Fibroblast of skin of left biceps (primary cell): Measurements from ENCODE around the gene IGSF21.
"Not testable (repeated sequence)": the region's sequence is repeated elsewhere in the genome, so short reads cannot be mapped to it uniquely, and the experiment has no call there.

Experiments used
- DNase-seq, 2 experiments: peaks; one replicate each; pipeline ENCODE4 v3.0.0-alpha.2; 2013; ENCODE audit warnings: low read depth in 2 of 2

Gene IGSF21

DNA sequence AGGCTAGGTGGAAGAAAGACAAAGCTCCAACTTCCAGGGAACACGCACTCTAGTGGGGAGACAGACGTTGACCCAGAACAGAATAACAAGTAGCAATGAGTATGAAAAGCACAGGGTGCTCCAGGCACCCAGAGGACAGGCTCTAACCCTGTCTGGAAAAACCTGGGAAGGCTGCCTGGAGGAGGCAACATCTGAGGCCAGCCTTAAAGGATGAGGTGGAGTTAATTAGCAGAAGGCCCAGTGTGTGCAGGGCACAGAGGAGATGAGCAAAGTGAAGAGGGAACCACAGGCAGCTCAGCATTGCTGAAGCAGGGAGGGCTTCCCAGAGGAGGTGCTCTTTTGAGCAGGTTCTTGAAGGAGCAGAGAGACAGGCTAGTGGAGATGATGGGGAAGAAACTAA lies 246.4 kb downstream of the IGSF21 start:
- DNase-seq = no peak

DNA sequence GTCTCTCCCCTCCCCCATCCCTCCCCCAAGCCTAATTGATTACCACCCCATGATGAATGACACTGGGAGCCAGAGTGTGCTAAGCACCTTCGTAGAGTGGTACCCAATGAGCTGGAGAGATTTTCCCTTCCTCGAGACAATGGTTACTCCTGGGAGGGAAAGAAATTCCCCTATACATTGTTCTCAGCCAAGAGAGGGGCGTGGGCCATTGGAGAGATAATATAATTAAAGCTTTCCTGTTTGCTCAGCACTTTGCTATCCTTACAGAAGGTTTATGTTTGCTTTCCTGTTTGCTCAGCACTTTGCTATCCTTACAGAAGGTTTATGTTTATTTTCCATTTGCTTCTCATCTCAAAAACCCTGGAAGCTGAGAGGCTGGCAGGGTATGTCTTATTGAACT lies 247.0 kb downstream of the IGSF21 start:
- no peak for DNase-seq

DNA sequence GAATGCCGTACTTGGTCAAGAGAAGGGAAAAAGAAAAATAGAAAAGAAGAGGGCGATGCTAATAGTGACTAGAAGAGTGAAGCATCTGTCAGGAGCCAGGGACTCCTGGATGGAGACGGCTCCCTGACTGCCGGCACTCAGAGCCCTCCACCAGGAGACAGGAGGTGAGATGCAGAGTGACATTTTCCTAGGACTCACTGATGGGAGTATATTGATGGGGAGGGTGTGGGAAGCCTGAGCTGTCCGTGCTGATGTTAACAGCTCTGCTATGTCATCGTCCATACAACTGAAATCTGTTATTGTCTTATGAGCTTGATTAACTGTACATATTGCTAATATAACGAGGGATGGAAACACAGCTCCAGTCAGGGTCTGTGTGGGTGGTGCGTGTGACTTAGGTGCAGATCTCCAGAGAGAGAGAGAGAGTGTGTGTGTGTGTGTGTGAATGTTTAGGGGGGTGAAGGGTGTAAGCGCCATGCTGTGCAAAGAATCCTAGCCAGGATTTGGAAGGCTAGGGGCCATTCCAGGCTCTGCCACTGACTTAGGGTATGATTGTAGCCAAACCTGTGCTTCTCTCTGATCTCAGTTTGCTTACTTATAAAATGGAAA lies 250.1 kb downstream of the IGSF21 start:
- DNase-seq = no peak

DNA sequence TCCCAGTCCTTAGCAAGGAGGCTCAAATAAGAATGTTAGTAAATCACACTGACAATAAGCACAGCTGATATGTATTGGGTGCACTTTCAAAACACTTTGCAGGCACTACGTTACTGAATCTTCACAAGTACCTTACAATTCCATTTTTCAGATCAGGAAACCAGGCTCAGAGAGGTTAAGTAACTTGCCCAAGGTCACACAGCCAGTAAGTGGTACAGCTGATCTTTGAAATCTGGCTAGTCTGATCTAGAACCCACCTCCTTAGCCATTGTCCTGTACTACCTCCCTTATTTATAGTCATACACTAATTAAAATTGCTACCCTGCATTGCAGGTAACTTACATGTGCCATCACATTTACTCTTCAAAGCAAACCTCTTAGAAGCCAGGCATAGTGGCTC lies 251.0 kb downstream of the IGSF21 start:
- no peak for DNase-seq

DNA sequence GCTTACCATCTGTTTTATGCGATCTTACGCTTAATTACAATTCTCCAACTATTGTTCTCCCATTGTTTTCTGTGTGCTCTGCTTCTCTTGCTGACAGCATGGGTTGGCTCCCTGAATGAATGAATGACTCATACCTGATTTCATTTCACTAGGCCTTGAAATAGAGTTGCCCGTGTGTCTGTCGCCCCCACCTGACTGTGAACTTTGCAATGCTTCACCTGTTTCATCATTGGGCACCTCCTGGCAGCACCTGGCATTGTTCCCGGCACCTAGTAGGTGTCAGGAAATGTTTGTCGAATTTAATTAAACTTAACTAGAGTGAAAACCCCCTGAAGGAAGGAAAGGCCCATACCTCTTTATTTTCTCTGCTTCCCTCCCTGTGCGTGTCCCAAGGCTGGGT lies 252.7 kb downstream of the IGSF21 start:
- no peak for DNase-seq

DNA sequence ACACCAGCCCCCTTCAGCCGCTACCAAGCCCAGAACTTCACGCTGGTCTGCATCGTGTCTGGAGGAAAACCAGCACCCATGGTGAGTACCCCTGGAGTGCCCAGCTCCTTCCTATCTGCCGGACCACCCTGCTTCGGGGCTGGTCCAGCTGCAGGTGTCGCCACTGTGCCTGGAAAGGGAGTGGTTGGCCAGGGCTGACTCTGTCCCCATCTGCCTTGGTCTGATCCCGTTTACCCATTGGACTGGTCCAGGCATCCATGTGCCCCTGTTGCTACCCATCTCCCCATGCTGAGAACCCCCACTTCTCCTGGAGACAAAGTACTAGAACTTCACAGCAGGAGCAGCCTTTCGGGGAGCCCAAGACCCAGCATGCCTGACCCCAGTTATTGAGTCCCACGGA lies 254.6 kb downstream of the IGSF21 start:
- no peak for DNase-seq

DNA sequence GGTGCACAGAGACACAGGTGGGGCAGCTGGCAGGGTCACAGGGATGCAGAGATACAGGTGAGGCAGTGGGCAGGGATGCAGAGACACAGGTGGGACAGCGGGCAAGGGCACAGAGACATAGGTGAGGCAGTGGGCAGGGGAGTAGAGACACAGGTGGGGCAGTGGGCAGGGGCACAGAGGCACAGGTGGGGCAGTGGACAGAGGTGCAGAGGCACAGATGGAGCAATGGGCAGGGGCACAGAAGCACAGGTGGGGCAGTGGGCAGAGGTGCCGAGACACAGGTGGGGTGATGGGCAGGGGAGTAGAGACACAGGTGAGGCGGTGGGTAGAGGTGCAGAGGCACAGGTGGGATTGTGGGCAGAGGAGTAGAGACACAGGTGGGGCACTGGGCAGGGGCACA lies 255.8 kb downstream of the IGSF21 start:
- no peak for DNase-seq

DNA sequence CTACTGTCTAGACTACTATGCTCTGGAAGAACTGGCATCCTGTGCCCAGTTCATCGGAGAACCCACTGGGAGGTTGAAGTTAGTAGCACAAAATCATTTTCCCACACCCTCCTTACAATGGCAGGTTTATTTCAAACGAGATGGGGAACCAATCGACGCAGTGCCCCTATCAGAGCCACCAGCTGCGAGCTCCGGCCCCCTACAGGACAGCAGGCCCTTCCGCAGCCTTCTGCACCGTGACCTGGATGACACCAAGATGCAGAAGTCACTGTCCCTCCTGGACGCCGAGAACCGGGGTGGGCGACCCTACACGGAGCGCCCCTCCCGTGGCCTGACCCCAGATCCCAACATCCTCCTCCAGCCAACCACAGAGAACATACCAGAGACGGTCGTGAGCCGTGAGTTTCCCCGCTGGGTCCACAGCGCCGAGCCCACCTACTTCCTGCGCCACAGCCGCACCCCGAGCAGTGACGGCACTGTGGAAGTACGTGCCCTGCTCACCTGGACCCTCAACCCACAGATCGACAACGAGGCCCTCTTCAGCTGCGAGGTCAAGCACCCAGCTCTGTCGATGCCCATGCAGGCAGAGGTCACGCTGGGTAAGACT lies 257.6 kb downstream of the IGSF21 start:
- no peak for DNase-seq

DNA sequence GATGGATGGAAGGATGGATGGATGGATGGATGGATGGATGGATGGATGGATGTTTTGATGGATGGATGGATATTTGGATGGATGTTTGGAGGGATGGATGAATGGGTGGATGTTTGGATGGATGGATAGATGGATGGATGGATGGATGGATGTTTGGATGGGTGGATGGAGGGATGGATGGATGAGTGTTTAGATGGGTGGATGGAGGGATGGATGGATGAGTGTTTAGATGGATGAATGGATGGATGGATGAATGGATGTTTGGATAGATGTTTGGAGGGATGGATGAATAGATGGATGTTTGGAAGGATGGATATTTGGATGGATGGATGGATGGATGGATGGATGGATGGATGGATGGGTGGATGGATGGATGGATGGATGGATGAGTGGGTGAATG lies 264.9 kb downstream of the IGSF21 start:
- not testable (repeated sequence) for DNase-seq

DNA sequence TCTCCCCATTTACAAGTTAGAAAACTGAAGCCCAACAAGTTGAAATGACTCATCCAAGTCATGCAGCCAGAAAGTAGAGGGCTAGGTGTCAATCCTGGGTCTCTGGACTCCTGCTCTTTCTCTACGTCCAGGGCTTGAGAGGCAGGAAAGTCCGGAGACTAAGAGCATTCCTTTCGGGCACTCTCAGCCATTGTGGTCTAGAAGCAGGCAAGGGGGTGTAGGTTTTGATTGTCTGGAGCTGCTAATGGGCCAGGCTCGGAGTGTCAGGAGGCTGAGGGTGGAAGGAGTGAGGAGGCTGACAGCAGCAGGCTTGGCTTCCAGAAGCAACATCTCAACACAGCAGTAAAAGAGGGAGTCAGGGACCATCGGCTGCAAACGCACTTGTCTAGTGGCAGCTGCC lies 265.6 kb downstream of the IGSF21 start:
- no peak for DNase-seq

DNA sequence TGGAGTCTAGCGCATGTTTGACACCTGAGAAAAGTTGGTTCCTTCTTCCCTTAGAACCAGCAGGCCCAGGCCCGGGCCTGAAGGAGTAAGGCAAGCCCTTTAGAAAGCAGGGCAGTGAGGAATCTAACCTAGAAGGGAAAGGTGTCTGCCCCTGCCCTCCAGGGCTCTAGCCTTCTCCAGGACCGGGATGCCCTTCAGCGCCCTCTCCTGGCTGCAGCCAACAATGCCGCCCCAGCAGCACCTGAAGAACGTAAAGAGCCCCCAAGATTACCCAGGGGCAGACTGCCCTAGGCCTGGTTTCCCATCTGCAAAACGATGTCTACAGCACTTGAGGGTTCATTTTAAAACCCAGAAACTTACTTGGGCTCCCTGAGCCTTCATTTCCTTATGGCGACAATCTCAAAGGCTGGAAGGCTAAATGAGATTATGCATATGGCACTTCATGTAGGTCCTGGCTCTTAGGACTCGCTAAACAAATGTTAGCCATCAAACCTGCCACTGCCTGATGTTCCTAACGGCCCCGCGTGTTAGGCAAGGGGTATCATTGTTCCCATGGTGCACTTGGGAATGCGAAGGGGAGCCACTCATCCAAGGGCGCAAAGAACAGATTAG lies 266.4 kb downstream of the IGSF21 start:
- no peak for DNase-seq

DNA sequence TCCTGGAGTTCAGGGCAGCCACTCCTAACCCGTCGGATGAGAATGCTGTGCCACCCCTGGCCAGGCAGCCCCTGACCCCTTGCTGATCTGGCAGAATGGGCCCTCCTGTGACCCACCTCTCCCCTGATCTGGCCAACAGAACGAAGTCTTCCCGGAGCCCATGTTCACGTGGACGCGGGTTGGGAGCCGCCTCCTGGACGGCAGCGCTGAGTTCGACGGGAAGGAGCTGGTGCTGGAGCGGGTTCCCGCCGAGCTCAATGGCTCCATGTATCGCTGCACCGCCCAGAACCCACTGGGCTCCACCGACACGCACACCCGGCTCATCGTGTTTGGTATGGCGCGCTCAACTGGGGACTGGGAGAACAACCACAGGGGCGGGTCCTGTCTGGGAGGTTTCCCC lies 269.1 kb downstream of the IGSF21 start:
- DNase-seq = no peak

DNA sequence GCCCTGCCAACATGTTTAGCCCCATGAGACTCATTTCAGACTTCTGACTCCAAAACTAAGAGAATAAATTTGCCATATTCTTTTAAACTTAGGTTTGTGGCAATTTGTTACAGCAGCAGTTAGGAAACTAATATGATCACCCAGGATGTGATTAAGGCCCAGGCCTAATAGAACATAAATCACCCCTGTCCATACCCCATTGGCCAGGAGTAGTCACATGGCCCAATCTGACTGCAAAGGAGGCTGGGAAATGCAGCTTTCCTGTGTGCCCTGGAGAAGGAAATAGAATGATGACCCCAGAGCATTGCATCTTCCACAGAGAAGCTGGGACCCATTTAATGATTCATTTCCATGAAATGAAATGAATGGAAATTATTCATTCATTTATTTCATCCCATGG lies 272.7 kb downstream of the IGSF21 start:
- DNase-seq = no peak

DNA sequence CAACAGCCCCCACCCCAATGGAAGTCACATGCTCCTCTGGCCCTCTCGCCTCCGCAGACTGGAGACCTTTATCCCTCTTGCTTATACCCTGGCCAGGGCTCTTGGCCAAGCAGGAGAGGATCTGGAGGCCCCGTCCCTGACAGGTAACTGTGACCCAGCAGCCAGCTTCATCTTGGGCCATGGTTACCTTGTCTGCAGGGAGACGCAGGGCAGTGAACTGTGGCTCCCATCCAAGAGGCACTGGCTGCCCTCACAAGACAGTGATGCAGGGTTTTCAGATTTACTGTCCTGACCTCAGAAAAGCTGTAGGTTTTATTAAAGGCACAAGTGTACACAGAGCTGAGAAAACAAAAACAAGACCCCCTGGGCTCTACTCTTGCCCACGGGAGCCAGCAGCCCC lies 276.5 kb downstream of the IGSF21 start:
- no peak for DNase-seq

DNA sequence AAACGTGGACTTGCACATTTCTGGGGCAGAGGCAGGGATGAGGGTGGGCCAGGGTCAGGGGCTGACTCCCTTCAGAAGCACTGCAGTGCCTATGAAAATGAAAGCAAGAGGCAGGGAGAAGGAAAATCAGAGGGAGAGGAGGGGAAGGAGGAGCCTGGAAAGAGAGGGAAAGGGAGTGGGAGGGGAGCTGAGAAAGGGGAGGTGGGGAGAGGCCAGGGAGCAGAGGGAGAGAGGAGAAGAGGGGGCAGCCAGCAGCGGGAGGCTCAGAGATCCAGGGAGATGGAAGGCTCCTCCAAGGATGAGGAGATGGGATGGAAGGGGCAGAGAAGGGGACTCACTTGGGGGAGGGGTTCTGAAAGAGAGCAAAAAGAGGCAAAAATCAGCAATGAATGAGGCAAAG lies 276.9 kb downstream of the IGSF21 start:
- no peak for DNase-seq

DNA sequence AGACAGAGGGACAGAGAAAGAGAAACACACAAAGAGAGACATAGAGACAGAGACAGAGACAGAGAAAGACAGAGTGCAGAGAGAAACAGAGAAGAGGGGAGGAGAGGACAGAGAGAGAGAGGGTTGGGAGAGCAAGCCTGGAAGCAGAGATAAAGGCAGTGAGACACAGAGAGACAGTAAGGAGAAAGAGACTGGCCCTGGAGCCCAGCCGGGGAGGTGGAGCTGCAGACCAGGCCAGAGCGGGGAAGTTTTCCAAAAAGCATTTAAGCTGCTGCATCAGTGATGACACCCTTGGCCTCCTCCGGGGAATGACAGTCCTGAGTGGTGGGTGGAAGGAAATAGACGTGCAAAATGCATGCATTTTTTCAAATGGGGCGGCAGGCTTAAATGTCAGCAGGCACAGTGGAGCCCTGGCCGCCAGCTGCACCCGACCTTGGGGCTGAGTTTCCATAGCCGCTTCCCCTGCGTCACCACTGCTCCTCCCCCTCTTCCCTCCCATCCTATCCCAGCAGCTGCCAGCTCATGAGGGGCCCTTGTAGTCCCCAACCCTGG lies 277.7 kb downstream of the IGSF21 start:
- DNase-seq = peak in 1 of 2 experiments; percentile 4

DNA sequence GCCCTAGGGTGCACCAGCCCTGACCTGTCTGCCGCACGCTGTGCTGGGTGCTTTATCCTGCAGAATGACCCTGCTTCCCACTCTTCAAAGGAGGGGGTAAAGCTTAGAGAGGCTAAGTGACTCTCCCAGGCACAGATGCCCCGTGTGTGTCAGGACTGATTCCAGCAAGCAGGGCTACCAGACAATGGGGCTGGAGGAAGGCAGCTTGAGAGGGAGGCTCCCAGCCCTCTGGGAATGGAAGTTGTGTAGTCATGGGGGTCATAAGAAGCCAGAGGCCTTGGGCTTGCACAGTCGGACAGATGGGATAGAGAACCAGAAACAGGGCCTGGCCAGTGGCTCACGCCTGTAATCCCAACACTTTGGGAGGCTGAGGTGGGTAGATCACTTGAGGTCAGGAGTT lies 279.0 kb downstream of the IGSF21 start:
- DNase-seq = no peak

DNA sequence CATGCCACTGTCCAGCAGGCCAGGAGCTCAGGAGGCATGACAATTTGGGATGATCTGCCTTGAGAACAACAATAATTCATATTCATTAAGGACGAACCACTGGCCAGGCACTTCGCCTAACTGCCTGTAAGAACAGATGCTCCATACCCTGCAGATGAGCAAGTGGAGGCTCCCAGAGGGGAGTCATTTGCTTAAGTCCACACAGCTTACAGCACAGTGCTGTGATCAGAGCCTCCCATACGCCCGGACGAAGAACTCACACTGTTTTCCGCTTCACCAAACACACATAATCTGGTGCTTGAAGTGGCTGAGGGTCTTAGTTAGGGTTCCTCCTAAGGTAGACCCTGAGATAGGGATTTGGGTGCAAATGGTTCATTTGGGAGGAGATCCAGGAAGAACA lies 279.7 kb downstream of the IGSF21 start:
- DNase-seq = no peak

DNA sequence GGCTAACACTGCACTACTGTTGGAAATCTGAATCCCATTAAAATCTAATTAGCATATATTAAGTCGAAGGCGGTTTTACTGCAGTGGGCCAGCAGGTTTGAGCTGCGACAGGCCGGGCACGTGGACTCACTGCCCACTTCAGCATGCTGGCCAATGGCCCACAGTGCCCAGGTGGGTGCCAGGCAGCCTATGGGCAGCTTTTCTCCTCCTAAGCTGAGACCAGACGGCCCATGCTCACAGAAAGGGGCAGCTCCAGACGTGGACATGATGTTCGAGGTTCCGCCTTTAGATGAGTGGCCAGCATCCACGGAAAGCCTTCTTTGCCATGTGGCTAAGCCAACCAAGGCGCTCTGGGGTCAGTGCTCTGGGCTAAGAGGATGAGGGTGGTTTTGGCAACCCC lies 283.4 kb downstream of the IGSF21 start:
- DNase-seq = no peak

DNA sequence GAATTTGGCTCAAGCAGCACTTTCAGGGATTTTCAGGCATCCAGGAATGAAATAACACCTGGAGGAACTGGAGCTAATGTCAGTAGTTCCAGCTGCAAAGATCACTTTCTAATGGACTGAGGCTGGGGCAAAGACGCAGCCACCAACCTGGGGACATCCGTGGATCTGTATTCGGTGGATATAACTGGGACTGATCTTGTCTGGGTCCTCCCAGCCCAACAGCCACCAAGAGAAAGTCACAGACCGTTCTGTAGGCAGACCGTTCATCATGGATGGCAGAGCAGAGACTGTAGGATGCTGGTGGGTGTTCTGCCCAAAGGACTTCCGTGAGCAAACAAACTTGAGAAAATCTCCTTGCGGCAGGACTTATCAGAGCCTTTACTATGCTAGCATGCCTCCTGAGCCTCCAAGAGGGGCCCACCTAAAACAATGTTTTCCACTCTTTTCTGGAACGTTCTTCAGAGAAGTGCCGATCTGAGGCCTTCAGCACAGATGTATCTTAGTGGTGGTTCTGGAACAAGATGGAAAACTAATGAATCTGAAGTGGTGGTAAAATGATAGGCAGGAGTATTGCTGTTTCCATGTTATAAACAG lies 287.1 kb downstream of the IGSF21 start:
- DNase-seq = no peak

DNA sequence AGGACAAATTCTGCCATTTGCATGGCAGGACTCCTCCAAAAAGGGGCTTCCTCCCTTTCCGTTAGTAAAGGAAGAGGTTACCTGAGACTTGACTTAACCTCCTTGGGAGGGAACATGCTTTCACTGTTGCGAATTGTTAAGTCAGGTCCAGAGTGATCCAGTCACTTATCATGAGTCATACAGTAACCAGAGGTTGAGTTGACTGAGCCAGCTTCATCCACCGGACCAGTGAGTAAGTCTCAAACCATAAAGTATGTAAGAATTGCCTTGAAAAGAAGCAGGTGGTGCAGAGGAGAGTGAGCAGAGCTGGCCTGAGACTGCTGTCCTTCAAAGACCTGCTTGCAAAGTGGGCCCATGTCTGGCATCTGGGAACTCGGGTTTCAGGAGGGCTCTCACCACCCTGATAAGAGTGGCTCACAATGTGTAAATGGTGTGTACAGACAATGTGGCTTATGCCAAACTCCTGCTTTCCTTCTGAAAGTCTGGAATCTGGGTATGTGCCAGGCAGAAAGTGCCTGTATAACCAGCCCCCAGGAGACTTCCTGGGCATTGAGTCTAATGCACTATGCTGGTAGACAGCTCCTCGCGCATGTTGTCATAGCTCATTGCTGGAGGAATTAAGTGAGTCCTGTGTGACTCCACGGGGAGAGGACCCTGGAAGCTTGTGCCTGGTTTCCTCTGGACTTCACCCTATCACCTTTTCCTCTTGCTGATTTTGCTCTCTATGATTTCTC lies 288.8 kb downstream of the IGSF21 start:
- DNase-seq = no peak

DNA sequence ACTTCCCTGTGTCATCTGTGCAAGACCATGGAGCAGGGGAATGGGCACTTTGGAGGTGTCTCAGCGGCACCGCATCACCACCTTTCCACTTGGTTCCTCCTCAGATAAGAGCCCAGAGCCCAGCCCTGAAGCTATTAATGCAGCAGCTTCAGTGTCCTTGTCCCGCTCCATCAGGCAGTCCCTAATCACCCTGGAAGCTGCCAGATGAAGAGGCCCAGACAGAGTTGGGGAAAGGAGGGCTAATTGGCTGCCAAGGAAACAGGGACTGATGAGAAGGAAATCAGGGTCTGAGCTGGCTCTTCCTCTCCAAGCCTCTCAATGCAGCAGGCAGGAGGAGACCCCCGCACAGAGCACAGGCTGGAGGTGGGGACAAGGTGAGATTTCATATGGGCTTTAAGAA lies 290.0 kb downstream of the IGSF21 start:
- no peak for DNase-seq
